Activated CD4-positive, CD25-positive, alpha-beta regulatory T cell treated with anti-CD3 and anti-CD28 coated beads, Interleukin-2, amount 50 U/mL, for 16 hours (primary cell): Measurements from ENCODE around the gene STAT1.
"Not testable (repeated sequence)": the region's sequence is repeated elsewhere in the genome, so short reads cannot be mapped to it uniquely, and the experiment has no call there.

Experiments
- DNase-seq: peaks from one replicate; pipeline ENCODE4 v3.0.0-alpha.2; 2020; ENCODE audit warnings: low read depth, low spot score

Gene STAT1

DNA sequence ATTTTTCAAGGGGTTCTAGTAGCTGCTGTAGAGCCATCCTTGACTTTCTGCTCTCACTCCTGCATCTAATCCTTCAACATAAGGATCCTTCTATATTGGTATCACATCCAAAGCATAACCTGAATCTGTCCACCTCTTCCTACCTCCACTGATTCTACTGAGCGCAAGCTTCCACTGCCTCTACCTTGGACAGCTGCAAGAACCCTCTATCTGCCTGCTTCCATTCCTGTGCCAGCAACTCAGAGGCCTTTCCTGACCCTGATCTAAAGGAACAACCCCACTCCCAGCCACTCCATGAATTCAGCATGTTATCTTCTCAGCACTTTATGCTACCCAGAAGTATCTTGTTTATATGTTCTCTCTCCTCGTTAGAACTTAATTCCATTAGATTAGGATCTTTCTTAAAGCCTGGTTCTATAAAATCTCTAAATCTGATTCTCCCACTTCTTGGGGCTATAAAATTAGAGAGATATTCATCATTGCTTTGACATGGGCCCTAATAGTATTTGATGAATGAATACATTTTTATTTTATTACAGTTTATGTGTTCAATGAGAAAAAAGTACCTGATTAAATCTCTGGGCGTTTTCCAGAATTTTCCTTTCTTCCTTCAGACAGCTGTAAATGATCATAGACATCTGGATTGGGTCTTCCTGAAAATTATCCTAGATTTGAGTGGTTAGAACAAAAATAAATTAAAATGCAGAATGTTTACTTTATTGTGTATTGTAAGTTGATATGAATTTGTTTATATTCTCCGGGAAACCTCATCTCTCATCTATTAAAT lies 6.8 kb downstream of the STAT1 start:
- no peak for DNase-seq

GRCh38 chr2:191006297-191006696 lies 7.7 kb downstream of the STAT1 start:
- DNase-seq = no peak

DNA sequence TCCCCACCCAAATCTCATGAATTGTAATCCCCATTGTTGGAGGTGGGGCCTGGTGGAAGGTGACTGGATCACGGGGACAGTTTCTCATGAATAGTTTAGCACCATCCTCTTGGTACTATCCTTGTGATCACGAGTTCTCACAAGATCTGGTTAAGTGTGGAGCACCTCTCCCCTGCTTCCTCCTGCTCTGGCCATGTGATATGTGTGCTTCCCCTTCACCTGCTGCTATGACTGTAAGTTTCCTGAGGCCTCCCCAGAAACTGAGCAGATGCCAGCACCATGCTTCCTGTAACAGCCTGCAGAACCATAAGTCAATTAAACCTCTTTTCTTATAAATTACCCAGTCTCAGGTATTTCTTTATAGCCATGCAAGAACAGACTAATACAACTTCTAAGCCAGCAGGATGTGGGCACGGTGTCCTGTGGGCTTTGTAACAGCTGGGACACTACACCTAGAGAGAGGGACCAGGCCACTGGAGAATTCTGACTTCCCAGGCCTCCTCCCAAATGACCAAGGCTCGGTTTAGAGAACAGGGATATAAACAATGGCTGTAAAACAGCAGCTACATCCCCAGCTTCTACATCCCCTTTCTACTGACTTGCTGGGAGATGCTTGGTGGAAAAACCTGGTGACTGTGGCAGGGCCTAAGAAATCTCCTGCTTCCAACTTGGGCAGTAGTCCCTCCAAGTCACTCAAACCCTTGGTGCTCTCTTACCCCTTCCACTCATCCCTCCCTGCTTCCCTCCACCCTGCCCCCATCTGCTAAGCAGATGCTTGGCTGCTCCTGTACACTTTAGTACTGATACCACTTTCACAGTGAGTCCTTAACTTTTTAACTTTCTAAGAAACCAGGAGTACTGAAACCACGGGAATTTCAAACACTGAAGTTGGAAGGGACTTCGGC lies 10.3 kb downstream of the STAT1 start:
- DNase-seq = no peak

- no peak for DNase-seq
These were observed 12.3 kb downstream of the STAT1 start for GRCh38 chr2:191001624-191002023.

DNA sequence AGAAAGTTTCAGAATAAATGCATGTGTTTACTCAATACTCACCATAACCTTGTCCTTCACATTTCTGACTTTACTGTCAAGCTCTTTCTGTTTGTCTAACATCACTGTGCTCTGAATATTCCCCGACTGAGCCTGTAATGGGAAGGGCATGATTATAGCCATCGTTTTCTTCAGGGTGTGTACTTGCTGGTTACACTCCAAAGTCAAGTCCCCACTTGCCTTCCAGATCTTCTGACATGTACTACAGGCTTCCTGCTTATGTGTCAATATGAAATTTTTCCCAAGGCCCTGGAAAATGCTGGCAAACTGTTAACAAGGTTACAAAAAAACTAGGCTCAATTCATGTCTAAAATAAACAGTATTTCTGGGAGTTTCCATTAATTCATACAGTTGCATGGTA lies 12.9 kb downstream of the STAT1 start:
- no peak for DNase-seq

GRCh38 chr2:190999949-191000665 lies 13.9 kb downstream of the STAT1 start:
- no peak for DNase-seq

- no peak for DNase-seq
These were observed 14.9 kb downstream of the STAT1 start for GRCh38 chr2:190999058-190999457.

DNA sequence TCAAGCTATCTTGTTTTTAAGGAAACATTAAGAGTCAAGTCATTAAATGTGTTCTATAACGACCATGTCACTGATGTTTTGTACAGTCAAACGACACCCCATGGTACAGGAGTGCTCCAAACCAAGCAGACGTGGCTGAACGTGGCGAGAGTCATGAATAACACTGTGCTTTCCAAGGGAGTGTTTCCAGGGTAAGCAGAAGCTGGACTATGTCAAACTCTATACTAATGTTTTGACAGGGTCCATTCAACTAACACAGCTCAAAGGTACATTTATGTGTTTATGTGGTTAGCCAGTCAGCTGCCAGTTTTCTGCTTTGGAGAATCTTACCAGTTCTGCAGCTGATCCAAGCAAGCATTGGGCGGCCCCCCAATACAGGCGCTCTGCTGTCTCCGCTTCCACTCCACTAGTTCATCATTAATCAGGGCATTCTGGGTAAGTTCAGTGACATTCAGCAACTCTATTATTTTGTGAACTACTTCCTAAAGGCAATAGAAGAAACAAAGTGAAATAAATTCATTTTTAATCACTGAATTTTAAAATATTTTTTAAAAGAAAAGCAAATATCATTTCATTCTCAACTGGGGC lies 16.4 kb downstream of the STAT1 start:
- DNase-seq = no peak

GRCh38 chr2:190996947-190997346 lies 17.0 kb downstream of the STAT1 start:
- no peak for DNase-seq

DNA sequence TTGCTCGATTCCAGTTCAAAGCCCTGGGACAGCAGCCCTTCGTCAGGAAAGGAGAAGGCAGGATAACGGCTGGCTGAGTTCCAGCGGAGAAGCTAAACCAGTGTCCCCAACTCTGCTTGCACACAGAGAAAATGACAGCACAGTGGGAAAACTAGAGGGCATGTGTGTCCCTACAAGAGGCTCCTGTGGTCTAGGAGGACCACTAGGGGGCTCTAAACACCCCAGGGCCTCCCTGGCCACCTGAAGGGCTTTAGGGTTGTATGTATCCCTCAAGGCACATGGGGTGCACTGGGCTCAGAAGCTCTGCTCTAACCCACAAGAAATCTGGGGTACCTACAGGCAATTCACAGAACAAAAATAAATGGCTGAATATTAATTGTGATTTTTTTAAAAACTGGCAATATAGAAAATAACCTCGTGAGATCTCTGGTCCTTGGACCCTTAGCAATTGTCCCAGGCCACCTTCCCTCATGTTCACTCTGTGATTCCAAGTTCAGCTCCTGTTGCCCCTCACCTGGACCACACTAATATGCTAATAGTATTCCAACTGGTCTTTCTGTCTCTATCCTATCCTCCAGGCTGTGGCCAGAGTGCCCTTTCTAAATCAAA lies 17.5 kb downstream of the STAT1 start:
- no peak for DNase-seq

DNA sequence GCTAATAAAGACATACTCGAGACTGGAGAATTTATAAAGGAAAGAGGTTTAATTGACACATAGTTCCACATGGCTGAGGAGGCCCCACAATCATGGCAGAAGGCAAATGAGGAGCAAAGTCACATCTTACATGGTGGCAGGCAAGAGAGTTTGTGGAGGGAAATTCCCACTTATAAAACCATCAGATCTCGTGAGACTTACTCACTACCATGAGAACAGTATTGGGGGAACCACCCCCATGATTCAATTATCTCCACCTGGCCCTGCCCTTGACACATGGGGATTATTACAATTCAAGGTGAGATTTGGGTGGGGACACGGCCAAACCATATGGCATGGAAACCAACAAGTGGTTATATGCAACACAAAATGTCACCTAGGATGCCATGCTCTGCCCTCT lies 18.7 kb downstream of the STAT1 start:
- DNase-seq = not testable (repeated sequence)

DNA sequence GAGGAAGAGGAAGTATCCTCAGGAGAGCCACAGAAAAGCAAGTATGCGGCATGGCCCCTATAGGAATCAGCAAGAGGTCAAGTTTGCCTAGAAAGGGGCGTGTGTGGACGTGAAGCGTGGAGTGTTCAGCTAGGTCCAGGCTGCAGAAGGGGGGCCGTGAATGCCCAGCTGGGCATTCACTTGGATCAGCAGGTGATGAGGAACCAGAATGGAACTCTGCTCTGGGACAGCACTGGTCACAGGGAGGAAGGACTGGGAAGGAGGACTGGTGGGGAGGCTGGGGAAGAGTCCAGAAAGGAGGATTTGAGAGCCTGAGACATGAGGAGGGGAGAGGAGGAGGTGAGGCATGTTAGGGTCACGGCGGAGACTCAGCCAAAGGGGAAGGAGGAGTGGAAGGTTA lies 19.8 kb downstream of the STAT1 start:
- DNase-seq = no peak

DNA sequence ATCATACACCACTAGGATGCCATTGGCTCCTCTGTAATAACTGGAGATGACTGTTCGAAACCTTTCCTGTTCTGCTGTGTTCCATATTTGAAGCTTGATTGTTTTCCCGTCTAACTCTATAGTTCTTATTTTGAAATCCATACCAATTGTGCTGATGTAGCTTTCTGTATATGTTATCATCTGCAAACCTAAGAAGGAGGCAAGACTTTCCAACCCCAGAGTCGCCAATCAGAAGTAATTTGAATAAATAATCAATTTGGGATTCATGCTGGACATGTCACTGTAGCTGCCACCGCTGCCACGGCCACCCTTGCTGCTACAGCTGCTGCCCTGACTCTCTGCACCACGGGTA lies 20.7 kb downstream of the STAT1 start:
- no peak for DNase-seq

DNA sequence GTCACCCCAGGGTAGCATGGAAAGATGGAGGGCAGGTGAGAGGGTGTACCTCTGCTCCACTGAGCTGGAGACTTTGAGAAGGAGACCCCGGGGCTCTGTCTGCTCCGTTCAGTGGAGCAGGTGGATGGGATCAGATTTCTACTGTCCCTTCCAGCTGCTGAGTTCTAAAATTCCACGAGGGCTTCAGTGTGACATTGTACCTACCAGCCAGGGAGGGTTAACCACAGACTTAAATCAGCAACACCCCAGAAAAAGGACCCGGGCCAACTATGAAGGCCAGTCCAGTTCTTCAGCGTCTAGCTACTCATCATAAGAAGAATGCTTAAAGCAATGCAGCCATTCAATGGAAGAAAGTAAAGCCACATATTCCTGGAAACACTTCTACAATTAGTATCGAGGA lies 23.8 kb downstream of the STAT1 start:
- DNase-seq = no peak

DNA sequence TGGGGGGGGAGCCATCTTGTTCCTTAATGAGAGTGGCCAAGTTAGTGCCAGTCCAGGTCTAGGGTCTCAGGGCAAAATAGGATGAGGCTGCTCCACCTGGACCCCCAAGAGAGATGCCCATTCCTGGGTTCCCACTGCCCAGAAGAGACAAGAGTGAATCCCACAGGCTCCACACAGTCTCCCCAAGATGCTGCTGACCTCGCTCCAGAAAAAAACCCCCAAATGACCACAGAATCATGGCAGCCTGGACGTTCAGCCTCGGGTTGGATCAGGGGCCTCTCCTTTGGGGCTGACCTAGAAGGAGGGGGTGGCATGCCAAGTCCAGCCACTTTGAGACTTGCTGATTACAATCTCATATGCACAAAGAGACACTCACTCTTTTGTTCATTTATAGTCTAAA lies 25.1 kb downstream of the STAT1 start:
- DNase-seq = no peak

DNA sequence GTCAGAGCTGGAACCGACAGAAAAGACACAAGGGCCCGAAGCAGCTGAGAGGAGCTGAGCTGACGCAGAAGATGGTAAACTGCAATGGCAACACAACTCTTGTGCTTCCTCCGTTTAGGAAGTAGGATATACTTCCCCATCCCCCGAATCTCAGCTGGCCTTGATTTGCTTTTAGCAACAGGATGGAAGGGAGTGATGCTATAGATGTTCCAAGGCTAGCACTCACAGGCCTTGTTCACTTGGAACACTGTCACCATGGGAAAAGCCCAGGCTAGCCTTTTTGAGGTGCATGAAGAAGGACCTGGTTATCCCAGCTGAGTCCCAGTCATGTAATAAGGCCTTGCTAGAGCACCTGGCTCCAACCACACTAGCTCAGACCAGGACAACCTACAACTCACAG lies 26.0 kb downstream of the STAT1 start:
- DNase-seq = no peak

DNA sequence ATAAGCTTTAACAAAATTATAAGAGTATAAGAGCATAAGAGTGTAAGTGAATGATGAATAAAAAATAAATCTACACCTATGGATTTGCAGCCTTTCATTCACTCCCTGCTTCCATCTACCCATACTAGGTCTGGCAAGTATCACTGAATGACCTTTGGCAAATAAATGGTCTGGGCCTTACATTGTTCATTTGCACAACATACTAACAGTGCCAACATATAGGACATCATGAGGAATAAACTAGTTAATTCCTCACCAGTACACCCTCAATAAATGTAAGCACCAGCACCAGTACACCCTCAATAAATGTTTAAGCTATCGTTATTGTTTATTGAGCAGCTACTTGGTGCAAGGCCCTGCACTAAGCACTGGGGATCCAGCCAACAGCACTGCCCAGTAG lies 26.9 kb downstream of the STAT1 start:
- no peak for DNase-seq

DNA sequence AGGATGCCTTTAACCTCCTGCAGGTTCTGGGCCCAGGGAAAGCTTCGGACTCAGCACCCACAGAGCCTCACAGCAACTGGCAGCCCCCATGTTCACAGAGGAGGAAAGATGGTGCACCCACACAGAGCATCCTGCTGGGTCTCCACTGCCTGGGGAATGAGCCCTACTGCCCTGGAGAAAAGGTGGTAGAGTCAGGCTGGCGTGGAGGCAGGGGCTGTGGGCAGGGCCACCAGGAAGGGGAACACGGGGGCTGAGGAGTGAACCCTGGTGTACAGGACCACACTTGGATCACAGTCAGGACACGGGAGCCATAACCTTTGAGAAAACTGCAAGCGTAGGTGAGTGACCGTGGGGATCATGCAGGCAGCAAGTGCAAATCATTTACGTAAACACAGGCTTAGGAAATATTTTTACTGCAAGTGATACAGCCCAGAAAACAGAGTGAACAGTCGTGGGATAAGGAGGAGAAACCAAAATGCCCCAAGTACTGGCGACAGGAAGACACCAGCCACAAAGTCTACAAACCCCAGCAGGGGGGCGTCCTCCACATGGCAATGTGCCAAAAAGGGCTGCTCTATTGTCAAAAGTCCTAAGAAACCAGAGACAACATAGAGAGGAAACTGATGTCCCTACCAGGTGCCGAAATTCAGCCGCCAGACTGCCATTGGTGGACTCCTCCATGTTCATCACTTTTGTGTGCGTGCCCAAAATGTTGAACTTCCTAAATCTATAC lies 27.6 kb downstream of the STAT1 start:
- no peak for DNase-seq

DNA sequence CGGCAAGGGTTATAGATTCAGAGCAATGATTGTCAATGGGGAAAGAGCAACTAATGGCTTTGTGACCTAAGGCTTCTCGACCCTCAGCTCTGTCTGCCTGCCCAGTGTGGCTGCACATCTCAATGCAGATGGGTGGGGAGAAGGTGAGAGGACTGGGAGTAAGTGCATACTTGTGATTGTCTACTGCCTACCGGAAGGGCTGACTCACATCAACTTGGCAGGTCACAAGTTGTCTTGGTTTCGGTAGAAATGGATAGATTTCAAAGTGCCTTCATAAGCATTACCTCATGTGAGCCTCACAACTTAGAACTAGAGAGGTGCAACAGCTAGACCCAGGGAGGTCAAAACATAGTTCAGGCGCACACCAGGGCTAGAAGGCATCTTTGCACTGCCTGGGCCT lies 29.4 kb downstream of the STAT1 start:
- no peak for DNase-seq

DNA sequence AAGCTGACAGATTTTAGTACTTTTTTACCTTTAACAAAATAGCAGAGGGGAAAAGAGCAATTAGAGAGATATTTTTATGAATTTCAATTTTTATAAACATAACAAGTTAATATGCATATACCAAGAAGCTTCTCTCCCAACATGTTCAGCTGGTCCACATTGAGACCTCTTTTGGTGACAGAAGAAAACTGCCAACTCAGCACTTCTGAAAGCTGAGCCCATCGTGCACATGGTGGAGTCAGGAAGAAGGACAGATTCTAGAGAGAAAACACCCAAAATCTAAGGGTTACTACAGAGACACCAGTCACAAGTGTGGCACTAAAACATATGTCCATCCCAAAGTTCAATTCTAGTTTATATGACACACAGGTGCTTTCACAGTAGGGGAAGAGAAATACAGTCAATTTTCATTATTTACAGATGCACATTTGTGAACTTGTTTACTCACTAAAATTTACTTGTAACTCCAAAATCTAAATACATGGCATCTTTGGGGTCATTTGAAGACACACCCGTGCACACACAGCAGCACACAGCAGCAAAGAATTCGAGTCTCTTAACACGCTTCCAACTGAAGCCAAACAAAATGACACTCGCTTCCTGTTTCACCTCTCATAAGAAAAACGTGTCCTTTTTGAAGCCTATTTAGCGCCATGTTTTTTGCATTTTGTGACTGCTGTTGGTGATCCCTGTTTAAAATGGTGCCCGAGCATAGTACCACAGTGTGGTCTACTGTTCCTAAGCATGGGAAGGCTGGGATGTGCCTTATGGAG lies 31.5 kb downstream of the STAT1 start:
- DNase-seq = no peak
